NT2/D1 (cell line): ENCODE measurements around the gene MIP.
"Not testable (repeated sequence)": the region's sequence is repeated elsewhere in the genome, so short reads cannot be mapped to it uniquely, and the experiment has no call there.

Source experiments
- DNase-seq: peaks from one replicate; pipeline ENCODE4 v3.0.0-alpha.2; 2011; ENCODE audit warnings: low read depth, low spot score
- H3K27me3 ChIP-seq: 2 replicates; pipeline ENCODE4 v1.6.0; 2011; ENCODE audit warnings: mild to moderate bottlenecking; ENCODE audit not compliant: insufficient read length, insufficient read depth
- H3K36me3 ChIP-seq: 2 replicates; pipeline ENCODE4 v1.6.1; 2011; ENCODE audit warnings: mild to moderate bottlenecking, low read length, mixed read lengths; ENCODE audit not compliant: insufficient read depth, insufficient read length
- H3K4me1 ChIP-seq: 2 replicates; pipeline ENCODE4 v1.5.1; 2011; ENCODE audit not compliant: insufficient read depth, insufficient read length
- H3K4me3 ChIP-seq: 2 replicates; pipeline ENCODE4 v1.5.1; 2011; ENCODE audit warnings: low read depth; ENCODE audit not compliant: insufficient read length
- H3K9ac ChIP-seq: 2 replicates; pipeline ENCODE4 v1.6.0; 2011; ENCODE audit warnings: low read depth; ENCODE audit not compliant: insufficient read length
- H3K9me3 ChIP-seq: 2 replicates; pipeline ENCODE4 v1.5.1; 2011; ENCODE audit warnings: mild to moderate bottlenecking, low read length; ENCODE audit not compliant: insufficient read depth
- SUZ12 ChIP-seq: IDR thresholded peaks from 2 replicates; pipeline ENCODE4 v1.6.1; 2011; ENCODE audit not compliant: insufficient read length, insufficient read depth; ENCODE audit errors: extremely low read depth
- YY1 ChIP-seq: IDR thresholded peaks from 2 replicates; pipeline ENCODE4 v1.6.1; 2011; ENCODE audit not compliant: insufficient read length, insufficient read depth
- ZNF274 ChIP-seq: IDR thresholded peaks from 2 replicates; pipeline ENCODE4 v1.6.1; 2011; ENCODE audit warnings: mild to moderate bottlenecking, low read depth, low read length

The MIP gene

DNA sequence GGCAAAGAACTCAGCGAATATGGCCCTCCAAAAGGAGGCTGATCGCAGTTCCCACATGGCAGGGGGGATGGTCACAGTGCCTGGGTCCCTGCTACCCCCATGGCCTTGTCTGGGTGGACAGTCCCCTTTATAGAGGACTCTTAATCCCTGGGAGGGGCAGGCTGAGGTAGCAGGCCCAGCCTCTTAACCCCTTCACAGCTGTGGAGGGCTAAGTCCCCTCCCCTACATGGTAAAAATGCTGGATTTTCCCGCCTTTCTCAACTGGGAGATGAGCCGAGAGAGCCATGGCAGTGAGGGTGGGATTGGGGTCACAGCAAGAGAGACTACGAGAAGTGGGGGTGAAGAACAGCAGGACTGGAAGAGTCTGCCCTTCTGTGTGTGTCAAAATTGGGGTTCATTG, at the start of gene MIP:
Gene MIP, minus strand, starts transcription at position 101 of the 400 bp plus-strand sequence. Its CDS starts 44 bp downstream, at position 57.
- TF ChIP-seq YY1 (no peak), ZNF274 (no peak), SUZ12 (no peak)
- no peak for DNase-seq
- Histone ChIP-seq H3K9me3 (no peaks in the 10 kb centered on the region), H3K4me3 (no peak within 1 kb of the TSS), H3K36me3 (no peaks in the 10 kb centered on the region), H3K4me1 (no peaks in the 10 kb centered on the region), H3K27me3 (no peaks in the 10 kb centered on the region), H3K9ac (no peak within 1 kb of the TSS)

- H3K4me1 ChIP-seq, H3K9ac ChIP-seq, DNase-seq, H3K36me3 ChIP-seq, H3K4me3 ChIP-seq: not testable (repeated sequence)
- Histone ChIP-seq H3K27me3 (peaks cover 34% of the 10 kb centered on the region), H3K9me3 (peaks cover 14% of the 10 kb centered on the region)
Measured at GRCh38 chr12:56499879-56500278, 45.4 kb upstream of the MIP start.

DNA sequence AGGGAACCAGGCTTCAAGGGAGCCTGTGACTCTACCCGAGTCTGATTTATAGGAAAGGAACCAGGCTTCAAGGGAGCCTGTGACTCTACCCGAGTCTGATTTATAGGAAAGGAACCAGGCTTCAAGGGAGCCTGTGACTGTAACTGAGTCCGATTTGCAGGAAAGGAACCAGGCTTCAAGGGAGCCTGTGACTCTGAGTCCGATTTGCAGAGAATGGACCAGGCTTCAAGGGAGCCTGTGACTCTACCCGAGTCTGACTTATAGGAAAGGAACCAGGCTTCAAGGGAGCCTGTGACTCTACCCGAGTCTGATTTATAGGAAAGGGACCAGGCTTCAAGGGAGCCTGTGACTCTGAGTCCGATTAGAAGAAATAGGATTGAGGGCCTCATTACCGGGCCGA, 45.0 kb upstream of the MIP start:
- not testable (repeated sequence) for H3K4me1 ChIP-seq, DNase-seq, H3K4me3 ChIP-seq, H3K36me3 ChIP-seq, H3K9ac ChIP-seq
- peaks cover 34% of the 10 kb centered on the region for H3K27me3 ChIP-seq
- H3K9me3 ChIP-seq, result peaks cover 18% of the 10 kb centered on the region

- H3K4me1 ChIP-seq, DNase-seq, H3K9ac ChIP-seq, H3K4me3 ChIP-seq, H3K36me3 ChIP-seq: not testable (repeated sequence)
- peaks cover 27% of the 10 kb centered on the region for H3K9me3 ChIP-seq
- H3K27me3 ChIP-seq, result peaks cover 34% of the 10 kb centered on the region
Measured at GRCh38 chr12:56498126-56498902, 43.9 kb upstream of the MIP start.

DNA sequence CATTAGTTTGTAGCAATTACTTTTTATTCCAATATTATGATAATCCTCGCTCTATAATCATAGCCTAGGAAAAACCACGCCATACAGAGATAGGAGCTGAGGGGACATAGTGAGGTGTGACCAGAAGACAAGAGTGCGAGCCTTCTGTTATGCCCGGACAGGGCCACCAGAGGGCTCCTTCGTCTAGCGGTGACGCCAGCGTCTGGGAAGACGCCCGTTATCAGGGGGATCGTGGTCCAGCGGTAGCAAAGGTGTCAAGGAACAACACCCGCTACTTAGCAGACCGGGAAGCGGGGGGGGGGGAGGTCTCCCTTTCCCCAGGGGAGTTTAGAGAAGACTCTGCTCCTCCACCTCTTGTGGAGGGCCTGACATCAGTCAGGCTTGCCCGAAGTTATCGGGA, 42.2 kb upstream of the MIP start:
- H3K36me3 ChIP-seq, H3K4me1 ChIP-seq, H3K9ac ChIP-seq, DNase-seq, H3K4me3 ChIP-seq: not testable (repeated sequence)
- H3K27me3 ChIP-seq, result peaks cover 36% of the 10 kb centered on the region
- H3K9me3 ChIP-seq, result peaks cover 34% of the 10 kb centered on the region

GRCh38 chr12:56494481-56494880, 40.0 kb upstream of the MIP start:
- Histone ChIP-seq H3K9me3 (peaks cover 34% of the 10 kb centered on the region), H3K27me3 (peaks cover 37% of the 10 kb centered on the region)
- H3K4me1 ChIP-seq, H3K36me3 ChIP-seq, H3K9ac ChIP-seq, DNase-seq, H3K4me3 ChIP-seq: not testable (repeated sequence)

GRCh38 chr12:56494106-56494415, 39.6 kb upstream of the MIP start:
- H3K27me3 ChIP-seq, result peaks cover 38% of the 10 kb centered on the region
- H3K9ac ChIP-seq, H3K36me3 ChIP-seq, H3K4me1 ChIP-seq, H3K4me3 ChIP-seq, DNase-seq: not testable (repeated sequence)
- peaks cover 37% of the 10 kb centered on the region for H3K9me3 ChIP-seq

DNA sequence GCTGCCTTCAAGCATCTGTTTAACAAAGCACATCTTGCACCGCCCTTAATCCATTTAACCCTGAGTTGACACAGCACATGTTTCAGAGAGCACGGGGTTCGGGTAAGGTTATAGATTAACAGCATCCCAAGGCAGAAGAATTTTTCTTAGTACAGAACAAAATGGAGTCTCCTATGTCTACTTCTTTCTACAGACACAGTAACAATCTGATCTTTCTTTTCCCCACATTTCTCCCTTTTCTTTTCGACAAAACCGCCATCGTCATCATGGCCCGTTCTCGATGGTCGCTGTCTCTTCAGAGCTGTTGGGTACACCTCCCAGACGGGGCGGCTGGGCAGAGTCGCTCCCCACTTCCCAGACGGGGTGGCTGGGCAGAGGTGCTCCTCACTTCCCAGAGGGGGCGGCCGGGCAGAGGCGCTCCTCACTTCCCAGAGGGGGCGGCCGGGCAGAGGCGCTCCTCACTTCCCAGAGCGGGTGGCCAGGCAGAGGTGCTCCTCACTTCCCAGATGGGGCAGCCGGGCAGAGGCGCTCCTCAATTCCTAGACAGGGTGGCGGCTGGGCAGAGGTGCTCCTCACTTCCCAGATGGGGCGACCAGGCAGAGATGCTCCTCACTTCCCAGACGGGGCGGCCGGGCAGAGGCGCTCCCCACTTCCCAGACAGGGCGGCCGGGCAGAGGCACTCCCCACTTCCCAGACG, 39.1 kb upstream of the MIP start:
- H3K4me1 ChIP-seq, DNase-seq, H3K4me3 ChIP-seq, H3K9ac ChIP-seq, H3K36me3 ChIP-seq: not testable (repeated sequence)
- Histone ChIP-seq H3K9me3 (peaks cover 42% of the 10 kb centered on the region), H3K27me3 (peaks cover 38% of the 10 kb centered on the region)
